PC-3 (cell line): ENCODE data around the gene RARRES2. TPM values are rescaled to one million over a fixed set of nuclear protein-coding genes. Genes with fewer than 3 reads are reported as not detected.

Experiments used
- ATAC-seq: fragments of 200-7000 bp; cut with Tn5 transposase; 2 replicates; pipeline ENCODE4 v1.9.1; 2020; ENCODE audit warnings: mild to moderate bottlenecking, moderate library complexity
- BruUV-seq: library from RNA; stranded (reverse); fragments of 400-500 nt; replicated peaks from 2 replicates; lab custom pipeline; 2021; lab: Mats Ljungman, UMichigan
- CTCF ChIA-PET: fragments of 300-600 bp; sonication (Branson Sonifier 250); formaldehyde crosslinking; loops from one replicate; lab custom pipeline; 2022; ENCODE audit warnings: antibody characterized with exemption; lab: Charles Lee
- POLR2A ChIA-PET: fragments of 300-600 bp; sonication (Branson Sonifier 250); formaldehyde crosslinking; loops from one replicate; lab custom pipeline; 2022; ENCODE audit warnings: antibody characterized with exemption; ENCODE audit not compliant: unreplicated experiment; lab: Charles Lee
- DNase-seq: peaks from one replicate; pipeline ENCODE4 v3.0.0-alpha.2; 2015
- H2AFZ ChIP-seq: fragments of 300-600 bp; sonication (generic); 2 replicates; pipeline ENCODE4 v1.6.0; 2016; ENCODE audit warnings: antibody characterized with exemption, low read length
- H3F3A ChIP-seq: fragments of 300-600 bp; sonication (generic); one replicate; pipeline ENCODE4 v1.6.0; 2017; ENCODE audit warnings: antibody characterized with exemption, low read length, control low read depth, mild to moderate bottlenecking; ENCODE audit not compliant: unreplicated experiment
- H3K27ac ChIP-seq: fragments of 300-600 bp; sonication (generic); 2 replicates; pipeline ENCODE4 v1.5.1; 2016; ENCODE audit warnings: mild to moderate bottlenecking, low read length
- H3K27me3 ChIP-seq: fragments of 300-600 bp; sonication (generic); 2 replicates; pipeline ENCODE4 v1.6.1; 2016; ENCODE audit warnings: low read length, mixed read lengths
- H3K36me3 ChIP-seq: fragments of 300-600 bp; sonication (generic); 2 replicates; pipeline ENCODE4 v1.6.1; 2016; ENCODE audit warnings: low read depth, mixed run types, low read length, mixed read lengths
- H3K4me1 ChIP-seq: fragments of 300-600 bp; sonication (generic); 2 replicates; pipeline ENCODE4 v1.5.1; 2016; ENCODE audit warnings: low read length; ENCODE audit not compliant: insufficient read depth
- H3K4me2 ChIP-seq: fragments of 300-600 bp; sonication (generic); 2 replicates; pipeline ENCODE4 v1.6.0; 2016; ENCODE audit warnings: low read length
- H3K4me3 ChIP-seq: fragments of 300-600 bp; sonication (generic); 2 replicates; pipeline ENCODE4 v1.5.1; 2016; ENCODE audit warnings: mild to moderate bottlenecking, low read length, mixed read lengths
- H3K79me2 ChIP-seq: fragments of 300-600 bp; sonication (generic); 2 replicates; pipeline ENCODE4 v1.6.1; 2017; ENCODE audit warnings: low read length, mixed read lengths
- H3K9ac ChIP-seq: fragments of 300-600 bp; sonication (generic); 2 replicates; pipeline ENCODE4 v1.6.0; 2016; ENCODE audit warnings: mild to moderate bottlenecking, low read length
- H3K9me2 ChIP-seq: fragments of 300-600 bp; sonication (generic); replicated peaks from 2 replicates; pipeline ENCODE4 v1.6.1; 2016; ENCODE audit warnings: mixed run types, low read length, mixed read lengths
- H3K9me3 ChIP-seq: fragments of 300-600 bp; sonication (generic); 2 replicates; pipeline ENCODE4 v1.6.1; 2016; ENCODE audit warnings: low read length, mixed read lengths
- H4K20me1 ChIP-seq: fragments of 300-600 bp; sonication (generic); 2 replicates; pipeline ENCODE4 v1.6.1; 2016; ENCODE audit warnings: low read length, mixed read lengths
- CTCF ChIP-seq: fragments of 300-600 bp; sonication (generic); conservative IDR thresholded peaks from 2 replicates; pipeline ENCODE4 v1.5.1; 2017; ENCODE audit warnings: antibody characterized with exemption, low read depth, mild to moderate bottlenecking, low read length
- EZH2 ChIP-seq: fragments of 300-600 bp; sonication (generic); IDR thresholded peaks from one replicate; pipeline ENCODE4 v1.6.1; 2017; ENCODE audit warnings: antibody characterized with exemption, mild to moderate bottlenecking, low read length; ENCODE audit not compliant: unreplicated experiment
- EZH2phosphoT487 ChIP-seq: fragments of 300-600 bp; sonication (generic); IDR thresholded peaks from 2 replicates; pipeline ENCODE4 v1.6.1; 2018; ENCODE audit warnings: mild to moderate bottlenecking, antibody characterized with exemption, low read length, borderline replicate concordance
- intact Hi-C: fragments of 100-400 bp; cut with micrococcal nuclease; formaldehyde crosslinking; loops from 2 replicates; pipeline ENCODE4 v1.9.0; 2023
- total RNA-seq: library from RNA; depleted of rRNA; stranded (reverse); fragments of >200 nt; gene quantifications from 2 replicates; pipeline ENCODE4 v1.2.3, GENCODE V29; 2014

Gene RARRES2
- total RNA-seq, 1 experiment from 2014 or later: 1.6 TPM

- no peak overlapping the region for H2AFZ ChIP-seq
- ATAC-seq (no peak), DNase-seq (no peak)
- no peaks in the 10 kb centered on the region for H3K9me3 ChIP-seq
- H3F3A ChIP-seq: no peaks in the 10 kb centered on the region
- no peaks in the 10 kb centered on the region for H3K79me2 ChIP-seq
- ChIA-PET CTCF (no interaction called here), POLR2A (no interaction called here)
- H3K36me3 ChIP-seq: no peaks in the 10 kb centered on the region
- H3K27me3 ChIP-seq: no peaks in the 10 kb centered on the region
- H3K9me2 ChIP-seq: no peaks in the 10 kb centered on the region
- H3K4me2 ChIP-seq: no peak overlapping the region
- BruUV-seq: no TSS peak
- 0 out of 2 replicates have a peak, but pooled peaks cover 2% of the 10 kb centered on the region for H3K4me1 ChIP-seq
- TF ChIP-seq EZH2phosphoT487 (no peak), CTCF (no peak), EZH2 (no peak)
- intact Hi-C loops: no loop called here
- H4K20me1 ChIP-seq: no peaks in the 10 kb centered on the region
- no peak overlapping the region for H3K27ac ChIP-seq
- no peak overlapping the region for H3K9ac ChIP-seq
- no peak overlapping the region for H3K4me3 ChIP-seq
Observed at GRCh38 chr7:150357270-150357669, 15.8 kb upstream of the RARRES2 start.

- Histone ChIP-seq H3K36me3 (no peaks in the 10 kb centered on the region), H3K27ac (no peak overlapping the region), H3K9ac (no peak overlapping the region), H3F3A (no peaks in the 10 kb centered on the region), H3K4me1 (0 out of 2 replicates have a peak, but pooled peaks cover 10% of the 10 kb centered on the region), H2AFZ (peak overlapping the region; percentile 29; the same call in 1 of the 2 replicates), H3K27me3 (no peaks in the 10 kb centered on the region), H4K20me1 (no peaks in the 10 kb centered on the region), H3K4me3 (no peak overlapping the region), H3K4me2 (no peak overlapping the region), H3K9me3 (no peaks in the 10 kb centered on the region), H3K9me2 (no peaks in the 10 kb centered on the region), H3K79me2 (no peaks in the 10 kb centered on the region)
- DNase-seq (peak; percentile 47), ATAC-seq (no peak)
- ChIA-PET POLR2A (interaction anchor here (0.5 kb wide), 1 partner anchor 13 kb away, joined by 3 read pairs; no protein-coding TSS in a partner anchor), CTCF (interaction anchor here (0.5 kb wide), 2 partner anchors 13 to 21 kb away, joined by 3 read pairs; no protein-coding TSS in a partner anchor)
- intact Hi-C loops: loop anchor here (1.0 kb wide), 2 partner anchors 22 to 65 kb away; no protein-coding TSS in a partner anchor
- TF ChIP-seq EZH2 (no peak), CTCF (peak; percentile 71)
- BruUV-seq: no TSS peak
Observed at GRCh38 chr7:150356265-150356897, 15.0 kb upstream of the RARRES2 start.

- BruUV-seq: no TSS peak
- ChIA-PET CTCF (no interaction called here), POLR2A (no interaction called here)
- DNase-seq (no peak), ATAC-seq (no peak)
- no peaks in the 10 kb centered on the region for H3F3A ChIP-seq
- no peak overlapping the region for H3K4me3 ChIP-seq
- no peak overlapping the region for H3K9ac ChIP-seq
- no peaks in the 10 kb centered on the region for H3K9me3 ChIP-seq
- no peak overlapping the region for H3K27ac ChIP-seq
- no peaks in the 10 kb centered on the region for H3K36me3 ChIP-seq
- H2AFZ ChIP-seq: peak overlapping the region; percentile 36; the same call in 1 of the 2 replicates
- no peak overlapping the region for H3K4me2 ChIP-seq
- no peaks in the 10 kb centered on the region for H3K27me3 ChIP-seq
- 0 out of 2 replicates have a peak, but pooled peaks cover 10% of the 10 kb centered on the region for H3K4me1 ChIP-seq
- no peaks in the 10 kb centered on the region for H3K79me2 ChIP-seq
- H3K9me2 ChIP-seq: no peaks in the 10 kb centered on the region
- intact Hi-C loops: loop anchor here (1.0 kb wide), 2 partner anchors 23 to 66 kb away; no protein-coding TSS in a partner anchor
- no peaks in the 10 kb centered on the region for H4K20me1 ChIP-seq
- TF ChIP-seq CTCF (no peak), EZH2phosphoT487 (no peak), EZH2 (no peak)
Observed at GRCh38 chr7:150355666-150356059, 14.2 kb upstream of the RARRES2 start.
